ENCODE measurements around the gene CHCHD6. TPM values are rescaled to one million over a fixed set of nuclear protein-coding genes. Genes with fewer than 3 reads are reported as not detected.

CHCHD6 gene
- total RNA-seq, 1 experiment from 2014 or later = 29.6 TPM

- Mint-ChIP-seq H3K4me1 (ENCODE audit: insufficient read depth, unreplicated experiment) (no peaks in the 10 kb centered on the region), H3K36me3 (ENCODE audit: insufficient read depth, unreplicated experiment) (no peaks in the 10 kb centered on the region), H3K9me3 (ENCODE audit: unreplicated experiment) (peaks cover 5% of the 10 kb centered on the region), H3K27me3 (ENCODE audit: insufficient read depth, unreplicated experiment) (no peaks in the 10 kb centered on the region), H3K4me3 (ENCODE audit: unreplicated experiment) (no peak overlapping the region), H3K27ac (ENCODE audit: low read depth, unreplicated experiment) (peak overlapping the region; percentile 7)
- ChIA-PET CTCF (no interaction called here), POLR2A (no interaction called here)
- TF ChIP-seq, protein P1, sequence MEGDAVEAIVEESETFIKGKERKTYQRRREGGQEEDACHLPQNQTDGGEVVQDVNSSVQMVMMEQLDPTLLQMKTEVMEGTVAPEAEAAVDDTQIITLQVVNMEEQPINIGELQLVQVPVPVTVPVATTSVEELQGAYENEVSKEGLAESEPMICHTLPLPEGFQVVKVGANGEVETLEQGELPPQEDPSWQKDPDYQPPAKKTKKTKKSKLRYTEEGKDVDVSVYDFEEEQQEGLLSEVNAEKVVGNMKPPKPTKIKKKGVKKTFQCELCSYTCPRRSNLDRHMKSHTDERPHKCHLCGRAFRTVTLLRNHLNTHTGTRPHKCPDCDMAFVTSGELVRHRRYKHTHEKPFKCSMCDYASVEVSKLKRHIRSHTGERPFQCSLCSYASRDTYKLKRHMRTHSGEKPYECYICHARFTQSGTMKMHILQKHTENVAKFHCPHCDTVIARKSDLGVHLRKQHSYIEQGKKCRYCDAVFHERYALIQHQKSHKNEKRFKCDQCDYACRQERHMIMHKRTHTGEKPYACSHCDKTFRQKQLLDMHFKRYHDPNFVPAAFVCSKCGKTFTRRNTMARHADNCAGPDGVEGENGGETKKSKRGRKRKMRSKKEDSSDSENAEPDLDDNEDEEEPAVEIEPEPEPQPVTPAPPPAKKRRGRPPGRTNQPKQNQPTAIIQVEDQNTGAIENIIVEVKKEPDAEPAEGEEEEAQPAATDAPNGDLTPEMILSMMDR (IDR thresholded peaks at IDR 0.05; ENCODE audit: unreplicated experiment) = no peak
- no TSS peak for BruUV-seq (replicated peaks)
- no peak for DNase-seq (ENCODE audit: unreplicated experiment)
- intact Hi-C loops (cut with micrococcal nuclease) = no loop called here
Observed at GRCh38 chr3:126817781-126818180, 113.7 kb downstream of the CHCHD6 start.

GRCh38 chr3:126818400-126819095 is 114.5 kb downstream of the CHCHD6 start:
- intact Hi-C loops (cut with micrococcal nuclease) = no loop called here
- BruUV-seq (replicated peaks) = no TSS peak
- peak overlapping the region; percentile 7 for H3K27ac Mint-ChIP-seq (ENCODE audit: low read depth, unreplicated experiment)
- H3K9me3 Mint-ChIP-seq (ENCODE audit: unreplicated experiment) = peaks cover 5% of the 10 kb centered on the region
- ChIA-PET POLR2A (interaction anchor here (1.1 kb wide), 1 partner anchor 9 kb away, joined by 4 read pairs; no protein-coding TSS in a partner anchor), CTCF (interaction anchor here (1.2 kb wide), 1 partner anchor 34 kb away, joined by 4 read pairs; no protein-coding TSS in a partner anchor)
- TF ChIP-seq, protein P1 (IDR thresholded peaks at IDR 0.05; ENCODE audit: unreplicated experiment) = no peak
- no peak for DNase-seq (ENCODE audit: unreplicated experiment)
- no peaks in the 10 kb centered on the region for H3K36me3 Mint-ChIP-seq (ENCODE audit: insufficient read depth, unreplicated experiment)
- H3K4me3 Mint-ChIP-seq (ENCODE audit: unreplicated experiment) = no peak overlapping the region
- no peaks in the 10 kb centered on the region for H3K4me1 Mint-ChIP-seq (ENCODE audit: insufficient read depth, unreplicated experiment)
- H3K27me3 Mint-ChIP-seq (ENCODE audit: insufficient read depth, unreplicated experiment) = no peaks in the 10 kb centered on the region

GRCh38 chr3:126826693-126827092 is 122.7 kb downstream of the CHCHD6 start:
- ChIA-PET CTCF (no interaction called here), POLR2A (interaction anchor here (0.8 kb wide), 1 partner anchor 555 kb away, joined by 3 read pairs; no protein-coding TSS in a partner anchor)
- Mint-ChIP-seq H3K4me1 (ENCODE audit: insufficient read depth, unreplicated experiment) (no peaks in the 10 kb centered on the region), H3K4me3 (ENCODE audit: unreplicated experiment) (no peak overlapping the region), H3K9me3 (ENCODE audit: unreplicated experiment) (peaks cover 4% of the 10 kb centered on the region), H3K27me3 (ENCODE audit: insufficient read depth, unreplicated experiment) (no peaks in the 10 kb centered on the region), H3K36me3 (ENCODE audit: insufficient read depth, unreplicated experiment) (no peaks in the 10 kb centered on the region), H3K27ac (ENCODE audit: low read depth, unreplicated experiment) (no peak overlapping the region)
- no TSS peak for BruUV-seq (replicated peaks)
- DNase-seq (ENCODE audit: unreplicated experiment) = no peak
- intact Hi-C loops (cut with micrococcal nuclease) = no loop called here
- TF ChIP-seq, protein P1 (IDR thresholded peaks at IDR 0.05; ENCODE audit: unreplicated experiment) = no peak

DNA sequence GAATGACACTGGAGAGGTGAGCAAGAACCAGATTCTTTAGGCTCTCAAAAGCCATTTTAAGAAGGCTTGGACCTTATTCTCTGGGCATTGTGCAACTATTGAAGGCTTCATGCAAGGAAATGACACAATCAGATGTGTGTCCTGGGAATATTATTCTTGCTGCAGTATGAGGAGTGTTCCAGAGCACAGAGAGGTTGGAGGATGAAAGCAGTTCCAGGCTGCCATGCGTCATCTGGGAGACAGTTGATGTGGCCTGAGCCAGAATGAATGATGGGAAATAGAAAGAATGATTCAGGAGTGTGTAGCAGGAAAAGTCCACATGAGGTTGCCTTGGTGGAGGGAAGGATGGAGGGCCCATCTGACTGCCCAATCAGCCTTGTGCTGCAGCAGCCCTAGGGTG is 123.1 kb downstream of the CHCHD6 start:
- ChIA-PET POLR2A (interaction anchor here (0.8 kb wide), 1 partner anchor 554 kb away, joined by 3 read pairs; no protein-coding TSS in a partner anchor), CTCF (no interaction called here)
- no peaks in the 10 kb centered on the region for H3K4me1 Mint-ChIP-seq (ENCODE audit: insufficient read depth, unreplicated experiment)
- intact Hi-C loops (cut with micrococcal nuclease) = no loop called here
- peak; percentile 53 for DNase-seq (ENCODE audit: unreplicated experiment)
- BruUV-seq (replicated peaks) = no TSS peak
- H3K9me3 Mint-ChIP-seq (ENCODE audit: unreplicated experiment) = no peaks in the 10 kb centered on the region
- TF ChIP-seq, protein P1 (IDR thresholded peaks at IDR 0.05; ENCODE audit: unreplicated experiment) = no peak
- no peaks in the 10 kb centered on the region for H3K27me3 Mint-ChIP-seq (ENCODE audit: insufficient read depth, unreplicated experiment)
- H3K4me3 Mint-ChIP-seq (ENCODE audit: unreplicated experiment) = no peak overlapping the region
- no peaks in the 10 kb centered on the region for H3K36me3 Mint-ChIP-seq (ENCODE audit: insufficient read depth, unreplicated experiment)
- H3K27ac Mint-ChIP-seq (ENCODE audit: low read depth, unreplicated experiment) = no peak overlapping the region
